K562 (cell line): ENCODE data around the gene SLC2A10. TPM values are rescaled to one million over a fixed set of nuclear protein-coding genes. Genes with fewer than 3 reads are reported as not detected.

Experiments
- BHLHE40 ChIP-seq: IDR thresholded peaks from 2 replicates; pipeline ENCODE4 v1.6.1; 2011; ENCODE audit warnings: low read length, improper control_type of control experiment
- CBFA2T2 ChIP-seq: fragments of 450-650 bp; conservative IDR thresholded peaks from 2 replicates; pipeline ENCODE4 v1.6.1; 2017; ENCODE audit warnings: mild to moderate bottlenecking
- CREM ChIP-seq: IDR thresholded peaks from 2 replicates; pipeline ENCODE4 v1.6.1; 2014; ENCODE audit warnings: antibody characterized with exemption, low read depth
- DACH1 ChIP-seq: fragments of 450-650 bp; IDR thresholded peaks from 2 replicates; pipeline ENCODE4 v1.6.1; 2018; ENCODE audit not compliant: partially characterized antibody
- MECOM ChIP-seq: fragments of 250-450 bp; sonication (Bioruptor Pico); IDR thresholded peaks from 2 replicates; pipeline ENCODE4 v1.8.0; 2022; ENCODE audit warnings: inconsistent platforms
- MYC ChIP-seq, 2 experiments: fragments of 250-450 bp in 1 of 2; sonication (Bioruptor Pico) in 1 of 2; IDR thresholded peaks; 2 replicates each; pipeline versions ENCODE4 v1.5.1 to v1.6.1; 2012 to 2021; ENCODE audit warnings: low read depth in 2 of 2, borderline replicate concordance in 1 of 2, improper control_type of control experiment in 1 of 2, low read length in 1 of 2, mild to moderate bottlenecking in 1 of 2, moderate library complexity in 1 of 2
- PHB ChIP-seq: fragments of 250-450 bp; sonication (Bioruptor Pico); IDR thresholded peaks from 2 replicates; pipeline ENCODE4 v1.5.0; 2021
- PREB ChIP-seq: sonication (generic); formaldehyde crosslinking; IDR thresholded peaks from 2 replicates; pipeline ENCODE4 v1.8.1; 2023; ENCODE audit warnings: mild to moderate bottlenecking, missing genetic modification reagents
- SMAD2 ChIP-seq: fragments of 150-350 bp; IDR thresholded peaks from 2 replicates; pipeline ENCODE4 v1.6.1; 2014; ENCODE audit warnings: low read depth, mild to moderate bottlenecking, low read length
- SNIP1 ChIP-seq: fragments of 450-650 bp; IDR thresholded peaks from 2 replicates; pipeline ENCODE4 v1.7.1; 2017; ENCODE audit warnings: low read depth, mild to moderate bottlenecking
- TBL1XR1 ChIP-seq, 2 experiments: IDR thresholded peaks; 2 replicates each; pipeline ENCODE4 v1.6.1; 2012; ENCODE audit warnings: improper control_type of control experiment in 2 of 2, low read length in 2 of 2, mild to moderate bottlenecking in 1 of 2
- ZNF24 ChIP-seq: fragments of 450-650 bp; IDR thresholded peaks from 2 replicates; pipeline ENCODE4 v1.6.1; 2016
- ZNF274 ChIP-seq: IDR thresholded peaks from 2 replicates; pipeline ENCODE4 v1.6.1; 2011; ENCODE audit warnings: low read depth, mild to moderate bottlenecking, low read length, moderate library complexity, borderline replicate concordance
- ZNF395 ChIP-seq: fragments of 200-800 bp; sonication (Bioruptor generic); IDR thresholded peaks from 2 replicates; pipeline ENCODE4 v1.6.1; 2017; ENCODE audit warnings: missing genetic modification characterization, missing compliant biosample characterization
- ZNF589 ChIP-seq: fragments of 200-800 bp; sonication (Bioruptor generic); IDR thresholded peaks from 2 replicates; pipeline ENCODE4 v1.6.1; 2016; ENCODE audit warnings: low read depth, missing genetic modification characterization, missing compliant biosample characterization
- ZNF639 ChIP-seq, 2 experiments: fragments of 200-800 bp in 1 of 2; sonication (Bioruptor generic) in 1 of 2; sonication (generic) in 1 of 2; formaldehyde crosslinking in 1 of 2; IDR thresholded peaks in 1 of 2; conservative IDR thresholded peaks in 1 of 2; 2 replicates each; pipeline versions ENCODE4 v1.5.0 to v1.6.1; 2016 to 2020; ENCODE audit warnings: missing compliant biosample characterization in 1 of 2, missing genetic modification characterization in 1 of 2, missing genetic modification reagents in 1 of 2
- polyA plus RNA-seq, 8 experiments: library from polyadenylated mRNA; depleted of rRNA in 4 of 8; stranded (reverse) in 5 of 8; unstranded in 3 of 8; fragments of >200 nt; fragmentation: Nextera tagmentation in 2 of 8; fragmentation: Illumina TruSeq in 1 of 8; extraction: Ambion mirVana in 2 of 8; extraction: Trizol in 1 of 8; gene quantifications; 2 replicates each; pipeline versions ENCODE4 v1.2.1 to v1.2.3, GENCODE V29; 2011 to 2014; ENCODE audit warnings: inconsistent platforms in 1 of 8, missing spikeins in 1 of 8
- total RNA-seq, 7 experiments: library from RNA; depleted of rRNA in 6 of 7; stranded (reverse); fragments of >200 nt in 6 of 7; fragmentation: Illumina TruSeq in 2 of 7; extraction: Trizol in 2 of 7; gene quantifications; 2 replicates each; pipeline versions ENCODE4 v1.2.1 to v1.2.3, GENCODE V29; 2011 to 2021; ENCODE audit warnings: low replicate concordance in 1 of 7

SLC2A10 gene
- total and polyA plus RNA-seq, 9 of the 15 experiments (the other 6 are each of a cell fraction or from before 2014, with no cell fraction given): 0.01 to 1.8 (median 0.10) TPM

- TF ChIP-seq BHLHE40 (peak; percentile 29; the same call in 1 of the 2 replicates), ZNF24 (no peak), PHB (CRISPR knock-in tag) (no peak), ZNF639 (CRISPR knock-in tag; conservative IDR thresholded peaks at IDR 0.05 in 1 of 2, IDR thresholded peaks at IDR 0.05 in 1 of 2) (peak in 1 of 2 experiments; percentile 54; a peak in 2 of 4 replicates), CREM (no peak), DACH1 (no peak), ZNF274 (no peak), MECOM (no peak), SNIP1 (no peak), TBL1XR1 (IDR thresholded peaks at IDR 0.05; ENCODE audit: low read length in 2 of 2) (no peak), SMAD2 (no peak), PREB (CRISPR knock-in tag) (no peak), ZNF395 (CRISPR knock-in tag) (no peak), ZNF589 (no peak), MYC (IDR thresholded peaks at IDR 0.05; ENCODE audit: low read depth, low read length) (peak; percentile 64; the same call in 1 of the 2 replicates), MYC (CRISPR knock-in tag; IDR thresholded peaks at IDR 0.05; ENCODE audit: borderline replicate concordance, low read depth) (no peak), CBFA2T2 (peak; percentile 60)
Observed at GRCh38 chr20:46683011-46683667, 26.3 kb upstream of the SLC2A10 start (continued).
